Smooth muscle cell (in vitro differentiated cells): ENCODE measurements around the gene BICRAL. TPM values are rescaled to one million over a fixed set of nuclear protein-coding genes. Genes with fewer than 3 reads are reported as not detected.
A peak's percentile ranks its signal among the peaks of the same experiment; 100 is the strongest.

Experiments used
- DNase-seq: peaks from one replicate; lab custom pipeline; 2025; ENCODE audit not compliant: unreplicated experiment; lab: John Stamatoyannopoulos, UW
- H2AFZ ChIP-seq: fragments of 200-600 bp; sonication (generic); 2 replicates; pipeline ENCODE4 v1.6.0; 2016; ENCODE audit warnings: antibody characterized with exemption, low read depth, mild to moderate bottlenecking
- H3F3A ChIP-seq: fragments of 200-600 bp; sonication (generic); 2 replicates; pipeline ENCODE4 v1.6.0; 2017; ENCODE audit warnings: antibody characterized with exemption, low read depth
- H3K27ac ChIP-seq: fragments of 200-600 bp; sonication (generic); 2 replicates; pipeline ENCODE4 v1.5.1; 2016; ENCODE audit warnings: low read depth, mild to moderate bottlenecking
- H3K27me3 ChIP-seq: fragments of 200-600 bp; sonication (generic); 2 replicates; pipeline ENCODE4 v1.6.1; 2016; ENCODE audit warnings: low read depth, mild to moderate bottlenecking
- H3K36me3 ChIP-seq: fragments of 200-600 bp; sonication (generic); 2 replicates; pipeline ENCODE4 v1.5.1; 2016; ENCODE audit warnings: low read depth
- H3K4me1 ChIP-seq: fragments of 200-600 bp; sonication (generic); 2 replicates; pipeline ENCODE4 v1.5.1; 2016; ENCODE audit warnings: low read depth
- H3K4me2 ChIP-seq: fragments of 200-600 bp; sonication (generic); 2 replicates; pipeline ENCODE4 v1.6.0; 2016; ENCODE audit warnings: mild to moderate bottlenecking
- H3K4me3 ChIP-seq: fragments of 200-600 bp; sonication (generic); 2 replicates; pipeline ENCODE4 v1.5.1; 2016; ENCODE audit warnings: mild to moderate bottlenecking
- H3K79me2 ChIP-seq: fragments of 200-600 bp; sonication (generic); 2 replicates; pipeline ENCODE4 v1.6.0; 2016; ENCODE audit warnings: low read depth, mild to moderate bottlenecking
- H3K9ac ChIP-seq: fragments of 200-600 bp; sonication (generic); 2 replicates; pipeline ENCODE4 v1.6.0; 2016; ENCODE audit warnings: low read depth
- H3K9me3 ChIP-seq: fragments of 200-600 bp; sonication (generic); replicated peaks from 2 replicates; pipeline ENCODE4 v1.5.1; 2016; ENCODE audit warnings: low read depth
- H4K20me1 ChIP-seq: fragments of 200-600 bp; sonication (generic); 2 replicates; pipeline ENCODE4 v1.6.0; 2016; ENCODE audit warnings: low read depth
- WGBS: methylation state at CpG from one replicate; pipeline ENCODE4 v1.1.7; 2016; ENCODE audit warnings: low lambda C conversion rate; 5-methylcytosine and 5-hydroxymethylcytosine counted together
- polyA plus RNA-seq: library from polyadenylated mRNA; unstranded; fragments of >200 nt; fragmentation: Nextera tagmentation; extraction: Ambion mirVana; gene quantifications from 2 replicates; pipeline ENCODE4 v1.2.1, GENCODE V29; 2016
- total RNA-seq: library from RNA; depleted of rRNA; stranded (reverse); fragments of >200 nt; gene quantifications from 2 replicates; pipeline ENCODE4 v1.2.3, GENCODE V29; 2014
- TF ChIP-seq, protein P1 (sequence below): fragments of 200-600 bp; sonication (generic); IDR thresholded peaks from 2 replicates; pipeline ENCODE4 v1.5.1; 2017; ENCODE audit warnings: borderline replicate concordance, mild to moderate bottlenecking, antibody characterized with exemption; ENCODE audit not compliant: insufficient read depth, poor library complexity, severe bottlenecking

The BICRAL gene
- total and polyA plus RNA-seq, 2 experiments from 2014 or later = 1.4 to 7.9 TPM

DNA sequence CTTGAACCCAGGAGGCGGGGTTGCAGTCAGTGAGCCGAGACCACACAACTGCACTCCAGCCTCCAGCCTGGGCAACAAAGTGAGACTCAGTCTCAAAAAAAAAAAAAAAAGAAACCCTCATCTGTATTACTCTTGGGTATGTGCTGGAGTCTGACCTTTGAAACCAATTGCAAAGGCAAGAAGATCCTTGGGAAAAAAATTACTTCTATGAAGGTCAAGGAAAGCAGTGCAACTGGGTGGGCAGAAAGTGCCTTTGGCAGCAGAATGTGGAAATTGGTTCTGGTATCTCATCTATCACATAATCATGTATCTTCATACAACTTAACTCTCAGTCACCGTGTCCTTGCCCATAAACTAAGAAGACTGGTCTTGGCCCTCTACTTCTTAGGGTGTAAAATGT is 89.9 kb downstream of the BICRAL start:
- H3K27ac ChIP-seq = no peak overlapping the region
- WGBS = 93% methylated on average over 3 of the region's 3 CpGs
- DNase-seq = no peak

DNA sequence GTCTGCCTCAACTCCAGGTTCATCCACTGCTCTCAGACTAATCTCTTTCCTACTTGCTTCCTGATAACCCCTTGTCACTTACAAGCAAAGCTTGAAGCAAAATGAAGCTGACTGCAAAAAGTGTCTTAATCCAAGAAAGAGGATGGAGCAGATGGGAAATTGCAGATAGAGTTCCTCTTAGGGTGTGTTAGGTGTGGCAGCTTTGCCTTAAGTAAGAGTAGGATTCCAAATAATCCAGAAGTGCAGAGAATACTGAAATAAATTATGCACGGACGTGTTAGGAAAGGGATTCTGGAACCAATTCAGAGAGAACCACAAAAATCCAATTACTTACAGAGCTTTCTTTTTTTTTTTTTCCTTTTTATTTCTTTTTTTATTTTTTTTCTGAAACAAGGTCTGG is 91.5 kb downstream of the BICRAL start:
- Histone ChIP-seq H3K4me2 (no peak overlapping the region), H3K27ac (no peak overlapping the region), H3K9ac (no peak overlapping the region), H3K36me3 (no peaks in the 10 kb centered on the region), H4K20me1 (no peaks in the 10 kb centered on the region), H3K79me2 (no peaks in the 10 kb centered on the region), H2AFZ (no peak overlapping the region), H3K9me3 (no peaks in the 10 kb centered on the region), H3F3A (peaks cover 3% of the 10 kb centered on the region), H3K4me1 (no peaks in the 10 kb centered on the region), H3K27me3 (no peaks in the 10 kb centered on the region), H3K4me3 (no peak overlapping the region)
- 97% methylated on average over 2 of the region's 2 CpGs for WGBS
- TF ChIP-seq, protein P1, sequence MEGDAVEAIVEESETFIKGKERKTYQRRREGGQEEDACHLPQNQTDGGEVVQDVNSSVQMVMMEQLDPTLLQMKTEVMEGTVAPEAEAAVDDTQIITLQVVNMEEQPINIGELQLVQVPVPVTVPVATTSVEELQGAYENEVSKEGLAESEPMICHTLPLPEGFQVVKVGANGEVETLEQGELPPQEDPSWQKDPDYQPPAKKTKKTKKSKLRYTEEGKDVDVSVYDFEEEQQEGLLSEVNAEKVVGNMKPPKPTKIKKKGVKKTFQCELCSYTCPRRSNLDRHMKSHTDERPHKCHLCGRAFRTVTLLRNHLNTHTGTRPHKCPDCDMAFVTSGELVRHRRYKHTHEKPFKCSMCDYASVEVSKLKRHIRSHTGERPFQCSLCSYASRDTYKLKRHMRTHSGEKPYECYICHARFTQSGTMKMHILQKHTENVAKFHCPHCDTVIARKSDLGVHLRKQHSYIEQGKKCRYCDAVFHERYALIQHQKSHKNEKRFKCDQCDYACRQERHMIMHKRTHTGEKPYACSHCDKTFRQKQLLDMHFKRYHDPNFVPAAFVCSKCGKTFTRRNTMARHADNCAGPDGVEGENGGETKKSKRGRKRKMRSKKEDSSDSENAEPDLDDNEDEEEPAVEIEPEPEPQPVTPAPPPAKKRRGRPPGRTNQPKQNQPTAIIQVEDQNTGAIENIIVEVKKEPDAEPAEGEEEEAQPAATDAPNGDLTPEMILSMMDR = no peak
- no peak for DNase-seq

More for the DNA sequence above, 89.9 kb downstream of the BICRAL start:
- Histone ChIP-seq H3K27me3 (no peaks in the 10 kb centered on the region), H4K20me1 (no peaks in the 10 kb centered on the region), H3K36me3 (no peaks in the 10 kb centered on the region), H3K79me2 (no peaks in the 10 kb centered on the region), H3K4me1 (no peaks in the 10 kb centered on the region), H3K4me3 (no peak overlapping the region), H3F3A (no peaks in the 10 kb centered on the region), H3K9ac (no peak overlapping the region), H3K9me3 (no peaks in the 10 kb centered on the region), H2AFZ (no peak overlapping the region), H3K4me2 (no peak overlapping the region)
- TF ChIP-seq, protein P1 = no peak

DNA sequence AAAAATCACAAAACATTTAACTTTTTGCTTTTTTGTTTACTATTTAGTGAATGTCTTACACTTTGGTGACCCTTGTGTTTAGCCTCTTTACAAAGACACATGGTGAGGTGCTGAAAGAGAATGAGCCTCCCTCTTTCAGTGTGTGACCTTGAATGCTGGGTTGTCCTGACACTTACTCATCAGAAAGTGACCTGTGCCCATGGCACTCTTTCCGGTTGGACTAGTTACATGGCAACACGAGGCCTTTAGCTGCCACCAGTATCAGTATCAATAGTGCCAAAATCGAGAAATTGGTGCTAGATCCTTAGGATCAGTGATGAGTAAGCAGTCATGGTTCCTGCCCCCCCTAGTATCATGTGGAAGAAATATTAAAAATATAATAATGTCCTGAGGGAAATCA is 95.8 kb downstream of the BICRAL start:
- H3K79me2 ChIP-seq = peaks cover 28% of the 10 kb centered on the region
- no peak overlapping the region for H3K4me2 ChIP-seq
- no peaks in the 10 kb centered on the region for H3K9me3 ChIP-seq
- H3K27ac ChIP-seq = no peak overlapping the region
- no peaks in the 10 kb centered on the region for H4K20me1 ChIP-seq
- peak overlapping the region; percentile 79 for H2AFZ ChIP-seq
- no peak overlapping the region for H3K9ac ChIP-seq
- no peak overlapping the region for H3K4me3 ChIP-seq
- DNase-seq = no peak
- peaks cover 3% of the 10 kb centered on the region for H3F3A ChIP-seq
- peaks cover 6% of the 10 kb centered on the region for H3K4me1 ChIP-seq
- H3K36me3 ChIP-seq = no peaks in the 10 kb centered on the region
- 90% methylated on average over 3 of the region's 3 CpGs for WGBS
- TF ChIP-seq, protein P1 = no peak
- H3K27me3 ChIP-seq = no peaks in the 10 kb centered on the region
